Measurements from ENCODE around the gene SLC16A3.
A peak's percentile ranks its signal among the peaks of the same experiment; 100 is the strongest.

SLC16A3 gene

DNA sequence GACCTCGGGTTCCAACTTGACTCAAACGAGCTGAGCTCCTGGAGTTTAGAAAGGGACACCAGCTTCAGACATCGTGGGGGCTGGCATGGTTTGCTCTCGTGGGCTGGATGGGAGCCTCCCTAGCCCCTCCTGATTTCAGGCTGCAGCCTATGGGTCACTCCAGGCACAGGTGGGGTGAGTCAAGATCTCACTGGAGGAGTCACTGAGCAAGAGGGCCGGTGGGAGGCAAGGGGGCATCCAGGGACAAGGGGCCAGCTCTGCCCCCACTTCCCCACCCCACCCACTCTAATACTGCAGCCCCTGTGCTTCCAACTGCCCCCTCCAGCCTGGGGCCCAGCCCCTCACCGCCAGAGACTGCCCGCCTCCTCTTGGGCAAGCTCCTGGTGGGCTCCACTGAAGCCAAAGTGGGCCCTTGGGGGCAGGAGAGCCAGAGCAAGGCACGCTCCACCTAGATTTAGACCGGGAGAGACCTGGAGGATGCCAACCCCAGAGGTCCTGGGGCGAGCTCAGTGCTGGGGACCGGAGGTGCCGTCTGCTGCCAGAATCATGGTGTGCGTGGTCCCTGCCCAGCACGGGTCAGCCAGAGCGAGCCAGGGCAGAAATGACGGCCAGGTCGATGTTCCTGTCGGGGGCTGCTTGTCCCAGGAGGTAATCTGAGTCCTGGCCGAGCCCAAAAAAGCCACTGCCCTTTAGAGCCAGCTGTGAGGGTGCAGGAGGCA lies 6.4 kb downstream of the SLC16A3 start:
- no peak for DNase-seq (ENCODE audit: low read depth in 1 of 2, low spot score in 1 of 2)

DNA sequence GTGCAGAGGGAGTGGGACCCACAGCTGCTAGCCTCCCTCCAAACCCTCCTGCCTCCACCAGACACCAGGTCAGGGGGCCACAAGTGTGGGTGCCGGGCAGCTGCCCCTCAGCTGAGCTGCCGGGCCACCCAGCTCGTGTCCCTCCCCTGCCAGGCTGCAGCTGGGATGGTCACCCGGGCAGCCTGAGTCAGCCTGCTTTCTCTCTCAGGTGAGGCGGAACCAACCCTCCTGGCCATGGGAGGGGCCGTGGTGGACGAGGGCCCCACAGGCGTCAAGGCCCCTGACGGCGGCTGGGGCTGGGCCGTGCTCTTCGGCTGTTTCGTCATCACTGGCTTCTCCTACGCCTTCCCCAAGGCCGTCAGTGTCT lies 6.9 kb downstream of the SLC16A3 start:
- DNase-seq (ENCODE audit: low read depth in 1 of 2, low spot score in 1 of 2), result no peak

DNA sequence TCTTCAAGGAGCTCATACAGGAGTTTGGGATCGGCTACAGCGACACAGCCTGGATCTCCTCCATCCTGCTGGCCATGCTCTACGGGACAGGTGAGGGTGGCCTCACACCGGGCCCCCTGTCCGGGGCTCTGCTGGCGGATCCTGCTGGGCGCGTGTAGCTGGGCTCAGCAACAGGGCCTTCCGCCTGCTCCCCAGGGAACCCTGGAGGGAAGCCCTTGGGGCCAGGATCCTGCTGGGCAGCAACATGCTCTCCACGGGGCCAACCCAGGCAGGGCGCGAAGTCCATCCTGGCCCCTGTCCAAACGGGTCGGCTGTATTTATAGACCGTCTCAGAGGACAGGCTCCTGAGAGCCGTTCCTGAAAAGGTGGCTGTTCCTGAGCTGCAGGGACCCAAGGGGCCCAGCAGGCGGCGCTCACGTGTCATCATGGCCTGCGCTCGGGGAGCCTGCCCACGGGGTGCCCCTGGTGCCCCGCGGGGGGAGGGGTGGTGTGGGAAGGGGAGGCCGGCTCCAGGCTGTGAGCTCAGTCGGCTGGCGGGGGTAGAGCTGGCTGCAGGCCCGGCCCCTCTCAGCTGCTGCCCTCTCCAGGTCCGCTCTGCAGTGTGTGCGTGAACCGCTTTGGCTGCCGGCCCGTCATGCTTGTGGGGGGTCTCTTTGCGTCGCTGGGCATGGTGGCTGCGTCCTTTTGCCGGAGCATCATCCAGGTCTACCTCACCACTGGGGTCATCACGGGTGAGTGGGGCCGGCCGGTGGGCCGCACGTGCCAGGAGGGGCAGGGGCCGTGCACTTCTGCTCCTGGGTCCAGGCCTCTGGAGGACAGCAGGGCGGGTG lies 7.5 kb downstream of the SLC16A3 start:
- peak; percentile 61 to 65 for DNase-seq (ENCODE audit: low read depth in 1 of 2, low spot score in 1 of 2)

DNA sequence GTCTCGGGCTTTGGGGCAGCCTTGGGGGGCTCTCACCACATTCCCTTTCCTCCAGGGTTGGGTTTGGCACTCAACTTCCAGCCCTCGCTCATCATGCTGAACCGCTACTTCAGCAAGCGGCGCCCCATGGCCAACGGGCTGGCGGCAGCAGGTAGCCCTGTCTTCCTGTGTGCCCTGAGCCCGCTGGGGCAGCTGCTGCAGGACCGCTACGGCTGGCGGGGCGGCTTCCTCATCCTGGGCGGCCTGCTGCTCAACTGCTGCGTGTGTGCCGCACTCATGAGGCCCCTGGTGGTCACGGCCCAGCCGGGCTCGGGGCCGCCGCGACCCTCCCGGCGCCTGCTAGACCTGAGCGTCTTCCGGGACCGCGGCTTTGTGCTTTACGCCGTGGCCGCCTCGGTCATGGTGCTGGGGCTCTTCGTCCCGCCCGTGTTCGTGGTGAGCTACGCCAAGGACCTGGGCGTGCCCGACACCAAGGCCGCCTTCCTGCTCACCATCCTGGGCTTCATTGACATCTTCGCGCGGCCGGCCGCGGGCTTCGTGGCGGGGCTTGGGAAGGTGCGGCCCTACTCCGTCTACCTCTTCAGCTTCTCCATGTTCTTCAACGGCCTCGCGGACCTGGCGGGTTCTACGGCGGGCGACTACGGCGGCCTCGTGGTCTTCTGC lies 8.4 kb downstream of the SLC16A3 start:
- no peak for DNase-seq (ENCODE audit: low read depth in 1 of 2, low spot score in 1 of 2)

DNA sequence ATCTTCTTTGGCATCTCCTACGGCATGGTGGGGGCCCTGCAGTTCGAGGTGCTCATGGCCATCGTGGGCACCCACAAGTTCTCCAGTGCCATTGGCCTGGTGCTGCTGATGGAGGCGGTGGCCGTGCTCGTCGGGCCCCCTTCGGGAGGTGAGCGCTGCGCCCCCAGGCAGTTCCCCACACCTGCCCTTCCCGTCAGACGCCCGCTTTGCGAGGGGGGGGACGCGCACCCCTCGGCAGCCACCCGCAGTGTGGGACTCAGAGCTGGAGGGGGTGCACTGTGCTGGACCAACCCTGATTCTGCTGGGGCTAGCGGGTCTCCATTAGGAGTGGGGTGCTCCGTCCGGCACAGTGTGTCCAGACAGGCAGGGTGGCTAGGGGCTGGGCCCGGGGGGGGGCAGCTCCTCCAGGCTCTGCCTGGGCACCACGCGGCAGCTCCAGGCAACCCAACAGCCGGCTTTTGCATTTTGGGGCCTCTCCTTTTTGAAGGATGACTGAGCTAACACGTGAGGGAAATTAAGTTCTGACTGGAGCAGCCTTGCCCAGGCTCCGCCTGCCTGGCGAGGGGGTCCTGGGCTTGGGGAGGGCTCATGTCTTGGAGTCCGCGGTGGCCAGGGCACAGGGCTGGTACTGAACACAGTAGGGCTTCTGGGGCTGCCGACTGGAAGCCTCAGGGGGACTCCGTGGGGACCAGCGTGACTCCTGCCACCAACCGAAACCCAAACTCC lies 9.1 kb downstream of the SLC16A3 start:
- no peak for DNase-seq (ENCODE audit: low read depth in 1 of 2, low spot score in 1 of 2)

DNA sequence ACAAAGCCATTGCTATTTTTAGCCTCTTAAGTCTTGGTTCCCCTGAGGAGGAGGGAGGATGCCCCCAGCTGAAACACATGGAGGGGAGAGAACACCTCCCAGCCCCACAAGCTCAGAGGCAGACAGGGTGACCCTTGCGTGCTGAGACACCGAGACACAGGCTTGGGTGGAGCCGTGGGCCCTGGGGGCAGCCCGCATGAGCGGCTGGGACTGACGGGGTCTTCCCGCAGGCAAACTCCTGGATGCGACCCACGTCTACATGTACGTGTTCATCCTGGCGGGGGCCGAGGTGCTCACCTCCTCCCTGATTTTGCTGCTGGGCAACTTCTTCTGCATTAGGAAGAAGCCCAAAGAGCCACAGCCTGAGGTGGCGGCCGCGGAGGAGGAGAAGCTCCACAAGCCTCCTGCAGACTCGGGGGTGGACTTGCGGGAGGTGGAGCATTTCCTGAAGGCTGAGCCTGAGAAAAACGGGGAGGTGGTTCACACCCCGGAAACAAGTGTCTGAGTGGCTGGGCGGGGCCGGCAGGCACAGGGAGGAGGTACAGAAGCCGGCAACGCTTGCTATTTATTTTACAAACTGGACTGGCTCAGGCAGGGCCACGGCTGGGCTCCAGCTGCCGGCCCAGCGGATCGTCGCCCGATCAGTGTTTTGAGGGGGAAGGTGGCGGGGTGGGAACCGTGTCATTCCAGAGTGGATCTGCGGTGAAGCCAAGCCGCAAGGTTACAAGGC lies 9.8 kb downstream of the SLC16A3 start:
- peak in 1 of 2 donors; percentile 63 for DNase-seq (ENCODE audit: low read depth in 1 of 2, low spot score in 1 of 2)

DNA sequence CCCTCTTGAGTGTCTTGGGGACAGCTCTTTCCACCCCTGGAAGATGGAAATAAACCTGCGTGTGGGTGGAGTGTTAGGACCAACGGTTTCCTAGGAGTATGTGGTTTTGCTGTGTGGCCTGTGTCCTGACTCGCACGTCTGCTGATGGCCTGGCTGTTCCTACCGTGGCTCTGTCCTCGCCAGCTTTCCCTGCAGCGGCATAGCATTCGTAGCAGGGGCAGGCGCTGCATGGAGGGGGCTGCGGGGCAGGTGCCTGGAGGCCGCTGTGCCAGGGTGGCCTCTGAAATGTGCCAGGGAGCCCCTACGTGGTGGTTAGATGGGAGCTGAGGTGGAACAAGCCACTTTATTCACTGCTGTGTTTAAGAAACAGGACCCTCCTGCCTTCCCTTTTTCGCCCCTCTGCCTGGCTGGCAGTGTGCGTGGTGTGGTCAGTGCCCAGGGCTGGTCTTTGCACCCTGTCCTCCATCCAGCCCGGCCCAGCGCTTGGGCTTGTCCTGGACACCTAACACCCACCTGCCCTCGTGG lies 10.6 kb downstream of the SLC16A3 start:
- DNase-seq (ENCODE audit: low read depth in 1 of 2, low spot score in 1 of 2), result no peak

DNA sequence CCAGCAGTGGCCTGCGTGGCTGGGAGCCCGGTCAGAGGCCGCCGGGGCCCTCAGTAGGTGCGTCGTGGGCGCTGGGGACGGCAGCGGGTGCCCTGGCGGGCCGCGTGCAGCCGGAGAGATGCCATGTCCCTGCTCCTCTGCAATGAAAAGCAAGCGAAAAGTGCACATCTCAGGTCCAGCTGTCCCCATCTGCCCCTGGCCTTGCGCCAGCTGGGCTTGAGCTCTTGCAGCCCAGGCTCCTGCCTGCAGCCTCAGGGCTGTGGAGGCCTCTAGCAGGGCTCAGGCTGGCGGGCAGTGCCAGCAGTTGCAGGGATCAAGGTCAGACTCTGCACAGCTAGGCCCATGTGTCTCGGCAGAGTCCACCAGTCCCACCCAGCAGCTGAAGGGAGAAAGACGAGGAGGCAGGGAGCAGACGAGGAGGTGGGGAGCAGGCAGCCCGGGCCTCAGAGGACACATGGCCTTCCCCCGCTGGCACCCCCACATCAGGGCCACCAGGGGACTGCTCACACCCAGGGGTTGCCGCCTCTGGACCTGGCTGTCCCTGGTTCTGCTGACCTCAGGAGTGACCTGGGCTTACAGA lies 11.2 kb downstream of the SLC16A3 start:
- no peak for DNase-seq (ENCODE audit: low read depth in 1 of 2, low spot score in 1 of 2)

DNA sequence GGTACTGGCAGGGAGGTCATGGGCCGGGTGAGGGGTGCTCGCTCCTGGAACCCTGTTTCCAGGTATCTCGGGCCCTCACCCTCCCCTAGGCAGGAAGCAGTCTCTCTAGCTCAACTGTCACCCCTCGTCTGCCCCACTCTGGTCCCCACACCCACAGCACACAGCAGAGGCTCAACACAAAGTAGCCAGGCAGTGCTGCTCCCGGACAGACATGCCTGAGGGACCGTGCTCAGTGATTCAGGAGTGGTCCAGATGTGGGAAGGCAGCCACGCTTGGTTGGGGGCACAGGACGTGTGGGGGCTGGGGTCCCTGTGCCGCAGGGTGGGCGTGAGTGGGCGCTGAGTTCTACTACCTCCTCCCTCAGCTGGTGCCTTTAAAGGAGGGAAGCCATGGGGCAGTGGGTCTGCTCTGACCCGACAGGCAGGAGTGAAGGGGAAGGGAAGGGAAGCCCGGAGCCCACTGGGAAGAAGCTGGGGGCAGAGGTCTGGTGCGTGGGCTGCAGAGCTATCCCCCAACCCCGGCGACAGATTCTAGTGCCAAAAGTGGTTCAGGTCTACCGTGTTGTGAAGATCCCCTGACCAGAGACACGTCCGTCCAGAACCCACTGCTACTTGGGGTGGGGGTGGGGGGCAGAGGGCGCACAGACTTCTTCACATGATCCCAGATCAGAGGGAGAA lies 11.8 kb downstream of the SLC16A3 start:
- DNase-seq (ENCODE audit: low read depth in 1 of 2, low spot score in 1 of 2), result no peak

DNA sequence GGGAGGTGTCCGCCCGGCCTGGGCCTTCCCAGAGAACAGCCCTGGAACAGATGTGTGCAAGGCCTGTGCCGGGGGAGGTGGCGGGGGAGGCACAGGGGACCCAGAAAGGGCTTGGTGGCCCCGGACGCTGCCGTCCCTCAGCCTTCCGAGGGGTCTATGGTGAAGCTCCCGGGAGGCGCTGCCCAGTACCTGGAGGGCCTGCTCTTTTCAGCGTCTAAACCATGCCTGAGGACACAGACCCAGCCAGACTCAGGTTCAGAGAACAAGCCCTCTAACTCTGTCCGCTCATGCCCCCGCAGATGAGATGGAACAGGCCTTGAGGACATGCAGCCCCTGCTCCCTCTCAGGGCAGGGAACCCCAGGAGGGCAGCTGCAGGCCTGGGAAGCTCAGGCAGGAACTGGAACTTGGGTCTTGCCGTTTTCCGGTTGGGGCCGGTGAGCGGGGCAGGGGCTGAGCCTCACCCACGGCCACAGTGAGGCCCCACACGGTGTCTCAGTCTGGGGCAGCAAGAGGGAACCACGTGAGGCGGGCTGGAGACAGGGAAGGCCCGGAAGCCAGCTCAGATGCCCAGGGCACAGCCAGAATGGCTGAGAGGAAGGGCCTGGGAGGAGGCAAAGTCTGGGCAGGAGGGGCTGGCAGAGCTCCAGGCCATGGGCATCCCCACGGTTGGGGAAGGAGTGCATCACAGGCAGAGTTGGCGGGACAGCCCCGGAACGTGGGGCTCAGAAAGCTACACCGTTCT lies 12.5 kb downstream of the SLC16A3 start:
- DNase-seq (ENCODE audit: low read depth in 1 of 2, low spot score in 1 of 2), result no peak

DNA sequence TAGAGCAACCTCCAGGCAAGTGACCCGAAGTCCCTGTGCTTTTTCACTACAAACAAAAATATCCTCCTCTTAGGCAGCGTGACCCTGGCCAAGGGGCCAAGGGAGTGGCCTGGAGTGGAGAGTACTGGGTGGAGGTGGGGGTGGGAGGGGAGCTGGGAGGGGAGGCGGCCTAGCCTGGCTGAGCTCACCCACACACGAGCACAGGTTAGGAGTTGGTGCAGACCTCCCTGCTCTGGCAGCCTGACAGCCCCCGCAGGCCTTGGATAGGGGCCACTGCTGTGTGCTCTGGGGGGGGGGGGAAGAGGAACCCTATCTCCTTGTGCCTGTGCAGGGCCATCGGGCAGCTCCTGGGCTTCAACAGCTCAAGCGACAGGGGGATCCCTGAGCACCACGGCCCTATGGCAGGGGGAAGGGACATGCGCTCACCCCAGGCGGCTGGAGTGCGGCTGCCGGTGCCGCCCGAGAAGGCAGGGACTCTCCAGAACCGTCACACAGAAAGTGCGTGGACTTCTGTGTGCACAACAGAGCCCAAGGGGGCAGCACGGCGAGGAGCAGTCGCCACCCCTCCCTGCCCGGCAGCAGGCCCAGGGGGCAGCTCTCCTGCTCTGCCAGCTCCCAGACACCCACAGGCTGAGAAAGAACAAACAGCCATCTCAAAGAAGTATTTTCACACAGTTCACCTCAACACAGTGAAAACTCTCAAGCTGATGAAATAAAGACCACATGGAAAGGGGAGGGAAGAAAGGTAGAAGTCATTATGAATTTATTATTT lies 13.3 kb downstream of the SLC16A3 start:
- no peak for DNase-seq (ENCODE audit: low read depth in 1 of 2, low spot score in 1 of 2)

DNA sequence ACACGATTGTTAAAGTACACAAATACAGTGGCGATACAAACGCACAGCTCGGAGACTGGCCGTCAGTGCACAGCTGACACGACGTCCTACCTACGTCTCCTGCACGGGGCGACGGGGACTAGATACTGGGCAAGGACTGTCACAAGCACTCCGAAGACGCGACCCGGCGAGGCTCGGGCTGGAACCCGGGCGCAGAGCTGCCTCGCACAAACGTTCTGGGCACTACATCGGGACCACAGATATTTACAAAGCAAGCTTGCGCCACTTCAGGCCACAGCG lies 13.8 kb downstream of the SLC16A3 start:
- no peak for DNase-seq (ENCODE audit: low read depth in 1 of 2, low spot score in 1 of 2)

DNA sequence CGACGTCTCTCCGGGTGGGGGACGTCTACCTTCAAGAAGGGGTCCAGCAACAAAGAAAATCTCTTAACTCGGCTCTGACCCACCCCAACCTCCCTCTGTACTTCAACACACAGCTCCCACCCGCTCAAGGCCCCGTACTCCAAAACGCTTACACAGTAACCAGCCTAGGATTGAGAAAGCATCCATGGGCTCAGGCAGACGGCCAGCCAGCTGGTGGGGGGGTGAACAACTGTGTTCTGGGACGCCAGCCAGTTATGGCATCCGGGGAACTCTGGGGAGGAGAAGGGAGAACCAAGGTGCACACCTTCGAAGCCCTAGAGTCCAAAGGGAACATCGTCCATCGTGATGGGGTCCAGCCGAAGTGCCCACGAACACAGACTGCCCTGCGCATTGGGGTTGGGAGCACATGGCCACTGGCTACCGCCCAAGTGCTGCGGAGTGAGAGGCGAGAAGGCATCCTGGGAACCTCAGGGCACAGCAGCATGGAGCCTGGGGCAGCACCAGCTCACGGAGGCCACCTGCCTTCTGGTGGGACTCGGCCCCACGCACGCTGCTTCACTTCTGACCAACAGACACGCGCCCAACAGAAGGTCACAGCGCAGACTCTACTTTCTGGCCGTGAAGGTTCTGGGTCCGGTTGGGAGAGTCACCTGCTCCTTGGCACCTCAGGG lies 14.3 kb downstream of the SLC16A3 start:
- DNase-seq (ENCODE audit: low read depth in 1 of 2, low spot score in 1 of 2), result no peak

DNA sequence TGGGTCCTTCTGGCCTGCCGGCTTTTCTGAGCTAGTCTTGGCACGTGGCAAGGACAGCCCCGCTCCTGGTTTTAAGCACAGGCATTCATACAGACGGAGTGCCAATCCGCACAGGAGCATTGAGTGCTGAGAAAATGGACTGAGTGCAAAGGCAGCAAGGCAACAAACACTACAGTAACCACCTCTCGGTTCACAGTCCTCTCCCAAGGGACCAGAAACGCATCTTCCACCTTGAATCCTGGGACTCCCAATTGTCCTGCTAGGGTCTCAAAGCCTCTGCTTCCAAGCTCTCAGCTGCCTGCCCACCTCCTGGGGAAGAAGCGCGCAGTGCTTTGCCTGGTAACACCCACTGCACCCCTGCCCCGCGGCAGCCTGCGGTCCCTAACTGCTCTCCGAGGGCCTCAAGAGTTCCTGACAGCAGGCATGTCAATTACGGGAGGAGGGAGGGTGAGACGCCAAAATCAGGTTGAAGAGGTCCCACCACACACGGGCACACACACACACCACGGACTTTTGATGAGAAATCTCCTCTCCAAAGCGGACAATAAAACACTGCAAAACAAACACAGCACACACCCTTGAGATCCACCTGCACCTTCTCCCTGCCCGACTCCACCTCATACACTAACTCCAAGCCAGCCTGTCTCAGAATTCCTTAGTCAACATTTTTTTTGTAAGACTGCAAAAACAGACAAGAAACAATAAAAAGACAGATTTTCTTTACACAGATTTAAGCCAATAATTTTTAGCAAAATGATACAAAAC lies 15.0 kb downstream of the SLC16A3 start:
- no peak for DNase-seq (ENCODE audit: low read depth in 1 of 2, low spot score in 1 of 2)

DNA sequence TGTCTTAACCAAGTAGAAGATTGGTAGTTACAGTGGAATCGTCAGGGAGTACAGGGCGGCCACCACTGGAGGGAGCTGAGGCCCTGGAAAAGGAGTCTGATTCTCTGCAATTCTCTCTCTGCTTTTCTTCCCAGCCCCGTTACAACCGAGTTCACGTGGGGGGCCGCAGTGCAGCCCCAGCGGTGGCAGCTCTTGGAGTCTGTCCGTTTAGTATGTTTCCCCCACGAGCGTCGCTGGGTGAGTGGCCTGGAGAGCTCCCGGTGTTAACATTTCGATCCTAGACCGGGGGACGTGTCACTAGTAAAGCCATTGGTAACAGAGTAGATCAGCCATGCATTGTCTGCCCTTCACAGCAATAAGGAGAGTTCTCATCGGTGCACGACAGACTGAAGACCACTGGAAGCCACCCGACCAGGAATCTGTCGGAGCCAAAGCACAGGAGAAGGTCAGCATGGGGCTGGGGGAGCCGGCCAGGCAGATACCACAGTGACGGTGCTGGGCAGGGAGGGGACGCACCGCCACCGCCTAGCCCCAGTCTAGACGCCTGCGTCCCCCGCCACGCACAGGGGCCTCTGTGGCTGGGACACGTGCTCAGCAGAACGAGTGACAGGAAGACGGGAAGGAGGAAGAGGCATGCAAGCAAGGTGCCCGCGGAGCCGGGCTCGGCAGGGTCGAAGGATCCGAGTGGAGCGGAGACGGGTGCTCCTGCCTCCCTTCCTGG lies 15.7 kb downstream of the SLC16A3 start:
- DNase-seq (ENCODE audit: low read depth in 1 of 2, low spot score in 1 of 2), result no peak

Data from activated CD4-positive, alpha-beta T cell treated with anti-CD3 and anti-CD28 coated beads, Interleukin-2, amount 50 U/mL, for 24 hours (primary cell).